Right ventricle myocardium superior (tissue), 1 donor: ENCODE measurements around the gene SLC28A1. TPM values are rescaled to one million over a fixed set of nuclear protein-coding genes. Genes with fewer than 3 reads are reported as not detected.
"Not testable (repeated sequence)": the region's sequence is repeated elsewhere in the genome, so short reads cannot be mapped to it uniquely, and the experiment has no call there.

Experiments
- ATAC-seq: fragments of 200-7000 bp; cut with Tn5 transposase; one replicate; pipeline ENCODE4 v1.9.1; 2020; ENCODE audit warnings: mild to moderate bottlenecking; ENCODE audit not compliant: poor library complexity
- DNase-seq: peaks from one replicate; pipeline ENCODE4 v3.0.0-alpha.2; 2020
- intact Hi-C: fragments of 100-400 bp; cut with DNase I; formaldehyde crosslinking; loops from one replicate; pipeline ENCODE4 v1.11.2; 2022
- total RNA-seq: library from RNA; stranded (reverse); fragmentation: NEBNext Ultra II Directional; extraction: Animal tissue kit (Norgen Biotek cat#: 25700); gene quantifications from one replicate; pipeline ENCODE4 v1.2.1, GENCODE V29; 2021
- donor health status: DM: no; HTN: yes; CAD: no; lungs with severe emphysema.

The SLC28A1 gene
- total RNA-seq, 1 donor from 2014 or later, result 0.46 TPM

DNA sequence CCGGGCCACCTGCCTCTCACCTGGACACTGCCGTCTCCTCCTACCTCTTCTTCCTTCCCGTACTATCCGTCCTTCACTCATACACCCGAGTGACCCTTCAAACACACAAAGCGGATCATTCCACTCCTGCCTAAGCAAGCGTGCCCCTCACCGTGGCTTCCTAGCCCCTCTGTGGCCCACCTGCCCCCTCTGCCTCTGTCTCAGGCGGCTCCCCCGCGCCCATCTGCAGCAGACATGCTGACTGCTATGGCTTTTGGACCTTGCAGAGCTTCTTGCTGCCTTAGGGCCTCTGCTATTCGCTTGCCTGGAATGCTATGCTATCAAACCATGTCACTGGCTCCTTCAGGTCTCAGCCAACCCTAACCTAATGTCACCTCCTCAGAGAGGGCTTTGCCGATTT is 38.1 kb downstream of the SLC28A1 start:
- DNase-seq (no peak), ATAC-seq (no peak)
- intact Hi-C loops, result no loop called here

GRCh38 chr15:84924077-84924731 is 39.7 kb downstream of the SLC28A1 start:
- ATAC-seq (no peak), DNase-seq (no peak)
- intact Hi-C loops, result no loop called here

DNA sequence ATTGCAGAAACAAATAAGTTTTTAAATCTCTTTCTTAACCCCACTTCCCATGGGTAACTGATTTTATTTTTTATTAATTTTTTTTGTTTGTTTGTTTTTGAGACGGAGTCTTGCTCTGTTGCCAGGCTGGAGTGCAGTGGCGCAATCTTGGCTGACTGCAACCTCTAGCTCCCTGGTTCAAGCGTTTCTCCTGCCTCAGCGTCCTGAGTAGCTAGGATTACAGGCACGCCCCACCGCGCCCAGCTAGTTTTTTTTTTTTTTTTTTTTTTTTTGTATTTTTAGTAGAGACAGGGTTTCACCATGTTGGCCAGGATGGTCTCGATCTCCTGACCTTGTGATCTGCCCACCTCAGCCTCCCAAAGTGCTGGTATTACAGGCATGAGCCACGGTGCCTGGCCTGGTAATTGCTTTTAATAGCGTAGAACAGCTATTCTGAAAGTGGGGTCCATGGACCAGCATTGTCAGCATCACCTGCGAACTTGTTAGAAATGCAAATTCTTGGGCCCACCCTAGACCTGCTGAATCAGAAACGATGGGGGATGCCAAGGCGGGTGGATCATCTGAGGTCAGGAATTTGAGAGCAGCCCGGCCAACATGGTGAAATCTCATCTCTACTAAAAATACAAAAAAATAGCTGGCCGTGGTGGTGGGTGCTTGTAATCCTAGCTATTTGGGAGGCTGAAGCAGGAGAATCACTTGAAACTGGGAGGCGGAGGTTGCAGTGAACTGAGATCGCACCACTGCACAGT is 40.5 kb downstream of the SLC28A1 start:
- intact Hi-C loops, result loop anchor here (5.0 kb wide), 2 partner anchors 63 to 338 kb away; no protein-coding TSS in a partner anchor
- ATAC-seq, result not testable (repeated sequence)
- DNase-seq, result peak; percentile 73

- DNase-seq, result no peak
- intact Hi-C loops, result loop anchor here (5.0 kb wide), 2 partner anchors 64 to 339 kb away; no protein-coding TSS in a partner anchor
- no peak for ATAC-seq
Measured at GRCh38 chr15:84925906-84926305, 41.4 kb downstream of the SLC28A1 start.

DNA sequence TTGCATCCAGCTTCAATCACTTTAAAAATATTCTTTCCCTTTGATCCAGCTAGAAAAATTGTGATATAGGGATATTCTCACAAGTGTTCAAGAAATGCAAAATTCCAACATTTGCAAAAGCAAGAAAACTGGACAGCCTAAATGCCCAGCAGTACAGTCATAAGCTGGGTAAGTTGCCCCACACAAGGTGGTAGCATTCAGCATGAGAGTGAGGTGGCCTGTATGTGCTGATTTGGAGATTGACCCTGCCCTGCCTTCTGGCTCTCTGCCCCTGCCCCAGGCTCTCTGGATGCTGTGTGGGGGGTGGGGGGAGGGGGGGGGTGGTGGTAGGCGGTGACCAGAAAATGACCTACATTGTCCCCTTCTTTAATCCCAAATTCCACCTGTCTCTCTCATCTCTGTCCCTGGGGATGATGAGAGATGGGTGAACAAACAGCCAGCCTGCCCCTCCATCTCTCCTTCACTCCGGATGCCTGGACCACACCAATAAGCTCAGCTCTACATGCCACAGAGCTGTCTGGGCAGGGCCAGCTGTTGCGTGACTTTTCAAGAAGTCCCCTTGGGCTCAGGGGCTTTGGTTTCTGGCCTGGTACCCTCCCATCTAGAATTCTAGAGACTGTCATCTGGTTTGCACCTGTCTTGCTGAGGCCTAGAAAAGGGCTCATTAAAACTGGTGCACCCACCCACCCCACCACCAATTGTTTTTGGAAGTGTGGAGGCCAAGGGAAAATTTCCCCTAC is 42.2 kb downstream of the SLC28A1 start:
- no peak for DNase-seq
- intact Hi-C loops, result loop anchor here (5.0 kb wide), 2 partner anchors 64 to 339 kb away; no protein-coding TSS in a partner anchor
- ATAC-seq, result no peak

DNA sequence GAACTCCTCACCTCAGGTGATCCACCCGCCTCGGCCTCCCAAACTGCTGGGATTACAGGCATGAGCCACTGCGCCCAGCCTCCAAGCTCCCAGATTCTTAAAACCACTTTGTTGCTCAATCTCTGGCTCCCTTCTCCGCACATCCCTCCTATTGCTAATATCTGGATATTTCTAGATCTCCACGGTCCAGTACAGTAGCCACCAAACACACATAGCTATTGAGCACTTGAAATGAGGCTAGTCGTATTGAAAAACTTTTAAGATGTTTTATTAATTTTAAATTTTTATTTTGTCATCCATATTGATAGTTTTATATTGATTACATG is 44.3 kb downstream of the SLC28A1 start:
- DNase-seq, result no peak
- ATAC-seq, result no peak
- intact Hi-C loops, result loop anchor here (5.0 kb wide), 2 partner anchors 67 to 342 kb away; no protein-coding TSS in a partner anchor

DNA sequence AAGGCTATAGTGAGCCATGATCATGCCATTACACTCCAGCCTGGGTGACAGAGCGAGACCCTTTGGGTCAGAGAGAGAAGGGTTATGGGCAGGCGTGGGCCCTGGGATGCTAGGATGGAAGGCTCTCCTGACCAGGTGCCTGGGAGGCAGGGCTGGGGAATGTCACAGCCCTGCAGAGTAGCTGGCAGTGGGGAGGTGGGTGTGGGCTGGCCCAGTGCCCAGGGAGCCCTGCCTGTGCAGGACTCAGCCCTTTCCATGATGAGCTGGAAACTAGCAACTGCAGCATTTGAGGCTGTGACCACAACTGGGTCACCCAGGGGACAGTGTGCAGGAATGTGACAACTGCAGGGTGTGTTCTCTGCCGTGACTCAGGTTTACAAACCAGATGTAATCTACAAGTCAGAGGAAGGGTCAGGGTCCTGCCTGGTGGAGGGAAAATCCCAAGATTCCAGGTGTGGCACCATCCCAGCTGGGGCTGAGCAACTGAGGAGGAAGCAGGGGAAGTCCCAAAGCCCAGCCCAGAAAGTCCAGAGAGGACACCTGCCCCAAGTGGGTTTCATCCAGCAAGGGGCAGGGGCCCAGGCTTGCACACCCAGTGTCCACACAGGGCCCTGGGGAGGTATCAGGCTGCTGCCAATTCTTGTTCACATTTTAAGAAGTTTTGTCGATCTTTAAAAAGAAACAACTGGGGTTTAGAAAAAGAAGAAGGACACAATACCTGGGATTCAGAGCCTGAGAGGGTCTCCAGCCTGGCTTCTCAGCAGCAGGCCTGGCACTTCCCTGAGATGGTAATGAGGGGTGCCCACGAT is 45.5 kb downstream of the SLC28A1 start:
- DNase-seq, result no peak
- ATAC-seq, result no peak

DNA sequence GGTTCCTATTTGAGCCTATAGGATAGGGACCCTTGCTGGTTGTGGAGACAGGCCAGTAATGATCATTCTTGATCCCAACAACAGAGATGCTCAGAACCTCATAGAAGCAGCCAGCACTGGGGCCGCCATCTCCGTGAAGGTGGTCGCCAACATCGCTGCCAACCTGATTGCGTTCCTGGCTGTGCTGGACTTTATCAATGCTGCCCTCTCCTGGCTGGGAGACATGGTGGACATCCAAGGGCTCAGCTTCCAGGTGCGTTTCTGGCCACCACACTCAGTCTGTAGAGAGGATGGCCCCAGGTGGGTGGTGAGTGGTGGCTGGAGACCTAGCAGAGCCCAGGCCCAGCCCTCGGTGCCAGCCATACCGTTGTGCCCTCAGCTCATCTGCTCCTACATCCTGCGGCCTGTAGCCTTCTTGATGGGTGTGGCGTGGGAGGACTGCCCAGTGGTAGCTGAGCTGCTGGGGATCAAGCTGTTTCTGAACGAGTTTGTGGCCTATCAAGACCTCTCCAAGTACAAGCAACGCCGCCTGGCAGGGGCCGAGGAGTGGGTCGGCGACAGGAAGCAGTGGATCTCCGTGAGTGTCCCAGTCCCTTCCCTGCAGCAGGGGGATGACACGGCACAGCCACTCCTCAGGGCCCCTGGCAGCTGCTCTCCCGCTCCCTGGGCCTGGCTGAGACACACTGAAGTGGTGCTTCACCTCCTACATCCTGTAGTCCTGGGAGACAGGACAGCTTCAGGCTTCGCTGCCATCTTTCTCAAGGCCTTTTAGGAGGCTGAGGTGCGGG is 50.7 kb downstream of the SLC28A1 start:
- no peak for DNase-seq
- intact Hi-C loops, result loop anchor here (5.0 kb wide), 1 partner anchor 338 kb away; no protein-coding TSS in a partner anchor
- ATAC-seq, result peak; percentile 34

More for the DNA sequence above, 45.5 kb downstream of the SLC28A1 start:
- intact Hi-C loops, result loop anchor here (5.0 kb wide), 2 partner anchors 68 to 343 kb away; no protein-coding TSS in a partner anchor

GRCh38 chr15:84937144-84937543 is 52.7 kb downstream of the SLC28A1 start:
- no peak for DNase-seq
- intact Hi-C loops, result loop anchor here (5.0 kb wide), 1 partner anchor 340 kb away; no protein-coding TSS in a partner anchor
- no peak for ATAC-seq

- intact Hi-C loops, result loop anchor here (5.0 kb wide), 1 partner anchor 341 kb away; no protein-coding TSS in a partner anchor
- DNase-seq, result no peak
- ATAC-seq, result no peak
Measured at GRCh38 chr15:84938726-84939125, 54.3 kb downstream of the SLC28A1 start.

DNA sequence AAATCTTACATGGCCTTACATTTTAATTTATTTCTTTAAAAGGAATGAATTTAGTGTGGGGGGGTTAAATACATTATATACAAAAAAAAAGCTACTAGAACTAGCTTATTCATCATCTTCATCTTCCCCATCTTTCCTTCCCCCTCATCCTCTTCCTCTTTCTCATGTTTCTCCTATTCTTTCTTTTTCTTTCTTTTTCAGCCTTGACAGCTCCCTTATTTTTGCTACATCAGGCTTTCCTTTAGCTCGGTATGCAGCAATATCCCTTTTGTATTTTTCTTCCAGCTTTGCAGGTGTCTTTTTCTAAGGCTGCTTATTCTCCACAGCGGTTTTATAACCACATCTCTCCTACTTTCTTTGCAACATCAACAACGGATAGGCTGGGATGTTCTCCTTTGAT is 55.9 kb downstream of the SLC28A1 start:
- ATAC-seq (no peak), DNase-seq (no peak)
- intact Hi-C loops, result no loop called here

DNA sequence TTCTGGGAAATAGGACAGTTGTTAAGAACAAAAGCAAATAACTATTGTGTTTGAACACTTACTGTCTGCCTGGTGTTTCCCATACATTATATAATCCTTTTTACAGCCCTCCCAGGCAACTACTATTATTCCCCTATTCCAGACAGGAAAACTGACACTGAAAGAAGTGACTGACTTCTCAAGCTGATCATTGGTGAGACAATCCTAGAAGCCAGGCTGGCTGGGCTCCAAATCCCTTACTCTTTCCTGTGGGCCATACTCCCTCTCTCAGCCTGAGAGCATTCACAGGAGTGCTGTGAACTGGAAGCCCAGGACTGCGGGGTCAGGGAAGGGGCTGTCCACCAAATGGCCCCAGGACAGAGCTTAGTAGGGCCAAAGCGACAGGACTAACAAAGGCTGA is 58.0 kb downstream of the SLC28A1 start:
- ATAC-seq, result no peak

DNA sequence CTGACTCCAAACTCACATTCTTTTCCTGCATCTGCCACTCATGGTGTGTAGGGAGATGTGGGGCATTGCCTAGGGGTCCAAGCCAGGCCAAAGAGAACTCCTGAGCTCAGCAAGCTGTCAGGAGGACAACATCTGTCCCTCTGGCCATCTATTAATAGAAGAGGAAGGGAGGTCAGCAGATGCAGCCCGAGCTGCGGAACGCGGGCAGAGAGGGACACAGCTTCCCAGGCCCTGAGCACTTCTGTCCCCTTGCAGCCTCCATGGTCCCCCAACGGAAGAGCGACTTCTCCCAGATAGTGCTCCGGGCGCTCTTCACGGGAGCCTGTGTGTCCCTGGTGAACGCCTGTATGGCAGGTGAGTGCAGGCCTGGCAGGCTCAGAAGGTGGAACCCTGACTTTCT is 59.8 kb downstream of the SLC28A1 start:
- intact Hi-C loops, result no loop called here
- DNase-seq, result peak; percentile 44
- ATAC-seq, result peak; percentile 71

More for the DNA sequence above, 58.0 kb downstream of the SLC28A1 start:
- intact Hi-C loops, result no loop called here
- no peak for DNase-seq

DNA sequence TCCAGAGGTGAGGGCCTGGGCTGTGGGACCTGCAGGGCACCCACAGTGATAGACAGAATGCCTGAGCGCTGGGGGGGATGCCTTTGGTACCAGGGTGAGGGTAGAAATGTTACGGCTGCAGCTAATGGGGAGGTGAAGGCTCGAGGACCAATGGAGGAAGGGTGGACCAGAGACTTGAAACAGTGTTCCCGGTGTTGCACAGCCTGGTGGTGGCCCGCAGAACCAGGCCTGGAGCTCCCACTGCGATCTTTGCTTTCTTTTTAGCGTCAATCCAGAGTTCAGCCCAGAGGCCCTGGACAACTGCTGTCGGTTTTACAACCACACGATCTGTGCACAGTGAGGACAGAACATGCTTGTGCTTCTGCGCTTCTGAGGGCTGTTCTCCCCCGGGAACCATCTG is 60.4 kb downstream of the SLC28A1 start:
- no peak for ATAC-seq
- DNase-seq, result no peak
- intact Hi-C loops, result no loop called here

GRCh38 chr15:84946772-84947489 is 62.5 kb downstream of the SLC28A1 start:
- intact Hi-C loops, result no loop called here
- ATAC-seq (peak; percentile 45), DNase-seq (peak; percentile 48)

DNA sequence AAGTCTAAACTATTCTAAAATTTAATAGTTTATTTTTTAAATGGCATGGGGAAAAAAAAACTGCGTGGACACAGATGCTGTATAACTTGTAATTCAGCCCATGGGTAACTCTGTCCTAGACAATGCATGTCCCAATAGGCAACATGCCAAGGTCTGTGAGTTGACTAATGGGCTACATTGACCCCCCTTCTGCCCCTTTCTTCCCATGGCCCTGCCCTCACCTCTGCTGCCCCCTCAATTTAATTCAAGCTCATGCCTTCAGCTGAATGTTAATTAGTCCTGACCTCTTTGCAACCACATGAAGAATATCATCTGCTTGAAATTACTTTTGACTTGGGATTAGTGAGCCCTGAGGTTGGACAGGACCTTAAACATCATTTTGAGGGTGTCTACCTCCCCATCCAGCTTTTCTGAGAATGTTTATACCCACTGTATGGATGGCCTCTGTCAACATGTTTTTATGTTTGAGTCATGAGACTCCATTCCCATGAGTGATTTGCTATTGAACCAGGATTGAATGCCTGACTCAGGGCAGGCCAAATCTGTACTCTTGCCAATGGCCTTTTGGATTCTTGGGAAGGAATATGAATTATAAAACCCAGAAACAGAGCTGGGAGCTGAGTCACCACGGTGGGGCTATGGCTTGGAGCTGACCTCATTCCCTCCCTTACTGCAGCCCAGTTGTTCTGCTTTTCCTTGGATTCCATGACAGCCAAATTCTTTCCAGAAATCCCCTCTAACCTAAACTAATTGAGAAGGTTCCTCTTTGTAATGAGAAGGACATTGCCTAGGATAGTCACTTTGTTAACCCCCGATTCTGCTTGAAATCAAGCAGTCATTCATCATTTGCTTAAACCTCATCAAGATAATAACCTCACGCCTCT is 63.7 kb downstream of the SLC28A1 start:
- DNase-seq, result peak; percentile 53
- intact Hi-C loops, result no loop called here
- ATAC-seq, result peak; percentile 56
